A549 (cell line): Measurements from ENCODE around the gene FSTL4. TPM values are rescaled to one million over a fixed set of nuclear protein-coding genes. Genes with fewer than 3 reads are reported as not detected.

ENCODE experiments used
- ATAC-seq, 2 experiments: fragments of 200-7000 bp in 1 of 2; fragments of >200 bp in 1 of 2; cut with Nextera tagmentation in 1 of 2; cut with Tn5 transposase in 1 of 2; 3 replicates each; pipeline versions ENCODE4 v1.8.0 to v1.9.1; 2018 to 2020; ENCODE audit warnings: mild to moderate bottlenecking in 1 of 2, moderate library complexity in 1 of 2
- CTCF ChIA-PET: fragments of 300-600 bp; sonication (Branson Sonifier 250); formaldehyde crosslinking; extraction: SDS; loops from one replicate; lab custom pipeline; 2021; ENCODE audit warnings: antibody characterized with exemption, inconsistent platforms; lab: Yijun Ruan, JAX
- POLR2A ChIA-PET: fragments of 350-600 bp; formaldehyde crosslinking; extraction: SDS; loops from one replicate; lab custom pipeline; 2021; ENCODE audit warnings: antibody characterized with exemption, inconsistent platforms; lab: Yijun Ruan, JAX
- DNase-seq, 2 experiments: peaks; one replicate each; pipeline versions ENCODE4 v3.0.0 to v3.0.0-alpha.2; 2011 to 2016; ENCODE audit warnings: low read depth in 1 of 2, low spot score in 1 of 2
- FAIRE-seq: peaks from 2 replicates; lab custom pipeline; 2011; peaks lifted over from hg19 to GRCh38; lab: Jason Lieb, UNC
- H3K27ac ChIP-seq, 2 experiments: fragments of >200 bp; sonication (Bioruptor Twin); formaldehyde crosslinking; 3 replicates each; pipeline ENCODE4 v1.5.1; 2016 to 2017
- H3K4me1 ChIP-seq: fragments of >200 bp; sonication (Bioruptor Twin); formaldehyde crosslinking; 3 replicates; pipeline ENCODE4 v1.6.1; 2016
- H3K4me2 ChIP-seq: fragments of >200 bp; sonication (Bioruptor Twin); formaldehyde crosslinking; 3 replicates; pipeline ENCODE4 v1.6.1; 2016
- H3K4me3 ChIP-seq: fragments of >200 bp; sonication (Bioruptor Twin); formaldehyde crosslinking; 3 replicates; pipeline ENCODE4 v1.5.1; 2016
- H3K9me3 ChIP-seq: fragments of >200 bp; sonication (Bioruptor Twin); formaldehyde crosslinking; 3 replicates; pipeline ENCODE4 v1.6.1; 2016
- BCL3 ChIP-seq: fragments of >200 bp; sonication (Bioruptor Twin); formaldehyde crosslinking; IDR thresholded peaks from 3 replicates; pipeline ENCODE4 v1.6.1; 2016
- BHLHE40 ChIP-seq: IDR thresholded peaks from 2 replicates; pipeline ENCODE4 v1.6.1; 2012; ENCODE audit warnings: low read depth, low read length, inconsistent platforms
- CHD4 ChIP-seq: fragments of 200-600 bp; sonication (generic); IDR thresholded peaks from 2 replicates; pipeline ENCODE4 v1.6.1; 2016; ENCODE audit warnings: antibody characterized with exemption, mild to moderate bottlenecking, borderline replicate concordance
- CTCF ChIP-seq: fragments of >200 bp; sonication (Bioruptor Twin); formaldehyde crosslinking; IDR thresholded peaks from 3 replicates; pipeline ENCODE4 v1.5.1; 2016
- ESRRA ChIP-seq: fragments of 150-350 bp; IDR thresholded peaks from 2 replicates; pipeline ENCODE4 v1.6.1; 2014; ENCODE audit warnings: mild to moderate bottlenecking, low read length, borderline replicate concordance
- HDAC2 ChIP-seq: fragments of 200-600 bp; sonication (generic); IDR thresholded peaks from 2 replicates; pipeline ENCODE4 v1.6.1; 2016
- HEYL ChIP-seq: fragments of 250-450 bp; sonication (Bioruptor Pico); IDR thresholded peaks from 2 replicates; pipeline ENCODE4 v1.8.0; 2021; ENCODE audit warnings: mild to moderate bottlenecking, moderate library complexity
- HOXA7 ChIP-seq: fragments of 250-450 bp; sonication (Bioruptor Pico); IDR thresholded peaks from 2 replicates; pipeline ENCODE4 v1.5.0; 2020; ENCODE audit warnings: mild to moderate bottlenecking, moderate library complexity
- KDM5A ChIP-seq: fragments of 200-600 bp; sonication (generic); IDR thresholded peaks from 2 replicates; pipeline ENCODE4 v1.6.1; 2016; ENCODE audit warnings: antibody characterized with exemption, mild to moderate bottlenecking
- MAZ ChIP-seq: fragments of 150-350 bp; IDR thresholded peaks from 2 replicates; pipeline ENCODE4 v1.6.1; 2014; ENCODE audit warnings: antibody characterized with exemption, low read depth, low read length, borderline replicate concordance
- NFE2L2 ChIP-seq: fragments of 150-350 bp; conservative IDR thresholded peaks from 2 replicates; pipeline ENCODE4 v1.6.1; 2014; ENCODE audit warnings: low read length
- NPAS2 ChIP-seq: fragments of 250-450 bp; sonication (Bioruptor Pico); IDR thresholded peaks from 2 replicates; pipeline ENCODE4 v1.8.0; 2022; ENCODE audit warnings: mild to moderate bottlenecking, moderate library complexity, borderline replicate concordance
- PBX3 ChIP-seq: IDR thresholded peaks from 2 replicates; pipeline ENCODE4 v1.6.1; 2012
- POLR2AphosphoS2 ChIP-seq: conservative IDR thresholded peaks from 2 replicates; pipeline ENCODE4 v1.6.1; 2012; ENCODE audit warnings: low read length, improper control_type of control experiment, inconsistent platforms
- RAD21 ChIP-seq, 2 experiments: fragments of >200 bp in 1 of 2; sonication (Bioruptor Twin) in 1 of 2; formaldehyde crosslinking in 1 of 2; IDR thresholded peaks in 1 of 2; conservative IDR thresholded peaks in 1 of 2; 2 replicates in 1 of 2; 3 replicates in 1 of 2; pipeline ENCODE4 v1.6.1; 2012 to 2018; ENCODE audit warnings: inconsistent platforms in 1 of 2
- REST ChIP-seq: fragments of 200-600 bp; sonication (generic); IDR thresholded peaks from 2 replicates; pipeline ENCODE4 v1.6.1; 2016; ENCODE audit warnings: antibody characterized with exemption, mild to moderate bottlenecking, moderate library complexity
- RNF2 ChIP-seq: fragments of 200-600 bp; sonication (generic); IDR thresholded peaks from 2 replicates; pipeline ENCODE4 v1.6.1; 2016; ENCODE audit warnings: low read depth, mild to moderate bottlenecking, antibody characterized with exemption, moderate library complexity, borderline replicate concordance
- SMC3 ChIP-seq: fragments of >200 bp; sonication (Bioruptor Twin); formaldehyde crosslinking; IDR thresholded peaks from 3 replicates; pipeline ENCODE4 v1.6.1; 2018; ENCODE audit warnings: inconsistent platforms
- ZSCAN20 ChIP-seq: fragments of 250-450 bp; sonication (Bioruptor Pico); IDR thresholded peaks from 2 replicates; pipeline ENCODE4 v1.8.0; 2022; ENCODE audit warnings: mild to moderate bottlenecking, moderate library complexity
- WGBS: methylation state at CpG from one replicate; pipeline ENCODE4 v1.1.6; 2017; ENCODE audit errors: missing lambda C conversion rate; 5-methylcytosine and 5-hydroxymethylcytosine counted together
- polyA plus RNA-seq, 4 experiments: library from polyadenylated mRNA; depleted of rRNA in 3 of 4; stranded (reverse); fragments of >200 nt; fragmentation: RNase III in 1 of 4; extraction: RNeasy Plus Mini Kit Qiagen cat#74134 plus additional on column Dnase treatment in 1 of 4; gene quantifications; 2 replicates in 3 of 4; 3 replicates in 1 of 4; pipeline ENCODE4 v1.2.3, GENCODE V29; 2011 to 2017

The FSTL4 gene
- polyA plus RNA-seq, 2 of the 4 experiments (the other 2 are of a cell fraction) = 1.6 to 1.8 TPM

- POLR2A ChIA-PET = no interaction called here
- H3K27ac ChIP-seq = no peak overlapping the region
- no peaks in the 10 kb centered on the region for H3K4me1 ChIP-seq
- WGBS = 8% methylated on average over 6 of the region's 6 CpGs
- no peak for TF ChIP-seq HOXA7 (CRISPR knock-in tag)
- no peak for TF ChIP-seq POLR2AphosphoS2
- peak; percentile 27 to 51; a peak in 4 of 5 replicates for TF ChIP-seq RAD21 (conservative IDR thresholded peaks at IDR 0.05 in 1 of 2, IDR thresholded peaks at IDR 0.05 in 1 of 2)
- no peak for TF ChIP-seq MAZ
- no peak for TF ChIP-seq BCL3
- peak; percentile 22; the same call in 1 of the 3 replicates for TF ChIP-seq SMC3
- DNase-seq = peak; percentile 33 to 43
- no peak overlapping the region for H3K4me3 ChIP-seq
- ATAC-seq = peak; percentile 86 to 98
- H3K9me3 ChIP-seq = no peaks in the 10 kb centered on the region
- no peak for FAIRE-seq
- no peak overlapping the region for H3K4me2 ChIP-seq
- CTCF ChIA-PET = interaction anchor here (0.8 to 1.5 kb wide), 4 partner anchors 10 to 237 kb away, joined by 3 to 4 read pairs (median 3); no protein-coding TSS in a partner anchor
Measured at GRCh38 chr5:133347039-133347438, 265.3 kb downstream of the FSTL4 start.

- Histone ChIP-seq H3K4me2 (no peak overlapping the region), H3K4me3 (no peak overlapping the region), H3K9me3 (no peaks in the 10 kb centered on the region), H3K27ac (no peak overlapping the region), H3K4me1 (no peaks in the 10 kb centered on the region)
- no peak for TF ChIP-seq BHLHE40
- no peak for TF ChIP-seq NFE2L2
- no peak for TF ChIP-seq NPAS2 (CRISPR knock-in tag)
- no peak for TF ChIP-seq CHD4
- no peak for TF ChIP-seq REST
- no peak for TF ChIP-seq KDM5A
- no peak for TF ChIP-seq RNF2
- no peak for TF ChIP-seq PBX3
- TF ChIP-seq HDAC2 = no peak
- no peak for TF ChIP-seq HEYL (CRISPR knock-in tag)
- no peak for TF ChIP-seq CTCF
- no peak for TF ChIP-seq ESRRA
- no peak for TF ChIP-seq ZSCAN20 (CRISPR knock-in tag)
- POLR2A ChIA-PET = no interaction called here
- FAIRE-seq = no peak
- no peak for ATAC-seq
- DNase-seq = no peak
- CTCF ChIA-PET = interaction anchor here (1.5 kb wide), 1 partner anchor 13 kb away, joined by 6 read pairs; no protein-coding TSS in a partner anchor
- 20% methylated on average over 2 of the region's 2 CpGs for WGBS
Measured at GRCh38 chr5:133344266-133344665, 268.1 kb downstream of the FSTL4 start.
